Lower leg skin (tissue), 4 donors: Measurements from ENCODE around the gene CYFIP2. TPM values are rescaled to one million over a fixed set of nuclear protein-coding genes. Genes with fewer than 3 reads are reported as not detected.

ENCODE experiments used
- DNase-seq, 2 donors: peaks; one replicate each; pipeline ENCODE4 v3.0.0-alpha.2; 2019; ENCODE audit warnings: low spot score in 2 of 2
- H3K4me3 ChIP-seq: fragments of 200-600 bp; sonication (generic); 2 replicates; pipeline ENCODE4 v1.5.1; 2017; ENCODE audit warnings: mild to moderate bottlenecking, low read depth; ENCODE audit not compliant: poor library complexity, severe bottlenecking
- CTCF ChIP-seq, 3 donors: fragments of 450-650 bp; IDR thresholded peaks; one replicate each; pipeline ENCODE4 v1.5.1; 2016; ENCODE audit warnings: antibody characterized with exemption in 3 of 3, mild to moderate bottlenecking in 3 of 3, moderate library complexity in 2 of 3
- POLR2A ChIP-seq, 2 donors: fragments of 450-650 bp; IDR thresholded peaks; one replicate each; pipeline ENCODE4 v1.6.1; 2016 to 2017; ENCODE audit warnings: antibody characterized with exemption in 2 of 2, mild to moderate bottlenecking in 1 of 2, moderate library complexity in 1 of 2
- WGBS, 2 donors: methylation state at CpG; one replicate each; pipeline ENCODE4 v1.1.5; 2018; 5-methylcytosine and 5-hydroxymethylcytosine counted together
- intact Hi-C: fragments of 100-400 bp; cut with DNase I; formaldehyde crosslinking; loops from one replicate; pipeline ENCODE4 v1.15.0; 2023; ENCODE audit warnings: low total_unique reads
- total RNA-seq, 4 donors: library from RNA; depleted of rRNA; stranded (reverse); fragments of >200 nt; gene quantifications; one replicate each; pipeline ENCODE4 v1.1.0, GENCODE V29; 2016

CYFIP2 gene
- total RNA-seq, 4 donors from 2014 or later, result 3.2 to 16.2 (median 7.0) TPM

GRCh38 chr5:157278319-157279037 is 12.6 kb downstream of the CYFIP2 start:
- intact Hi-C loops, result no loop called here
- no peak for TF ChIP-seq POLR2A (IDR thresholded peaks at IDR 0.05)
- TF ChIP-seq CTCF (IDR thresholded peaks at IDR 0.05), result no peak
- 85 to 94% methylated on average over 2 of the region's 2 CpGs for WGBS, 2 donors

GRCh38 chr5:157279605-157280239 is 13.8 kb downstream of the CYFIP2 start:
- TF ChIP-seq POLR2A (IDR thresholded peaks at IDR 0.05) (no peak), CTCF (IDR thresholded peaks at IDR 0.05) (no peak)
- no peak overlapping the region for H3K4me3 ChIP-seq
- 55 to 61% methylated on average over 7 of the region's 7 CpGs for WGBS, 2 donors
- no peak for DNase-seq
- intact Hi-C loops, result no loop called here

More at GRCh38 chr5:157278319-157279037, 12.6 kb downstream of the CYFIP2 start:
- no peak overlapping the region for H3K4me3 ChIP-seq
- DNase-seq, result no peak

- intact Hi-C loops, result no loop called here
- whole genome bisulfite sequencing, 2 donors, result 35 to 43% methylated on average over 3 of the region's 3 CpGs
- DNase-seq, result no peak
- H3K4me3 ChIP-seq, result no peak overlapping the region
- TF ChIP-seq CTCF (IDR thresholded peaks at IDR 0.05), result no peak
- TF ChIP-seq POLR2A (IDR thresholded peaks at IDR 0.05), result no peak
These were observed 15.0 kb downstream of the CYFIP2 start for GRCh38 chr5:157280927-157281326.

- DNase-seq, result no peak
- intact Hi-C loops, result no loop called here
- no peak overlapping the region for H3K4me3 ChIP-seq
These were observed 16.2 kb downstream of the CYFIP2 start for GRCh38 chr5:157282150-157282549.

GRCh38 chr5:157283434-157283833 is 17.5 kb downstream of the CYFIP2 start:
- no peak overlapping the region for H3K4me3 ChIP-seq
- no peak for DNase-seq
- TF ChIP-seq CTCF (IDR thresholded peaks at IDR 0.05) (no peak), POLR2A (IDR thresholded peaks at IDR 0.05) (no peak)
- intact Hi-C loops, result no loop called here
- WGBS, 2 donors, result 74 to 93% methylated on average over 3 of the region's 3 CpGs

More at GRCh38 chr5:157282150-157282549, 16.2 kb downstream of the CYFIP2 start:
- TF ChIP-seq CTCF (IDR thresholded peaks at IDR 0.05) (no peak), POLR2A (IDR thresholded peaks at IDR 0.05) (no peak)
